Measurements from ENCODE around the gene PIF1.
"Not testable (repeated sequence)": the region's sequence is repeated elsewhere in the genome, so short reads cannot be mapped to it uniquely, and the experiment has no call there.

The PIF1 gene

GRCh38 chr15:64816452-64816851 is 9.0 kb downstream of the PIF1 start:
- Histone ChIP-seq H3K4me3 (no peak overlapping the region), H3K27ac (no peak overlapping the region)

GRCh38 chr15:64814965-64815364 is 10.5 kb downstream of the PIF1 start:
- H3K27ac ChIP-seq, H3K4me3 ChIP-seq: not testable (repeated sequence)

- not testable (repeated sequence) for H3K4me3 ChIP-seq, H3K27ac ChIP-seq
These were observed 11.2 kb downstream of the PIF1 start for GRCh38 chr15:64814283-64814682.

GRCh38 chr15:64813075-64813474 is 12.4 kb downstream of the PIF1 start:
- Histone ChIP-seq H3K4me3 (no peak overlapping the region), H3K27ac (no peak overlapping the region)

- Histone ChIP-seq H3K4me3 (no peak overlapping the region), H3K27ac (no peak overlapping the region)
These were observed 14.7 kb downstream of the PIF1 start for GRCh38 chr15:64810497-64811326.

GRCh38 chr15:64809649-64810496 is 15.6 kb downstream of the PIF1 start:
- Histone ChIP-seq H3K27ac (no peak overlapping the region), H3K4me3 (no peak overlapping the region)

GRCh38 chr15:64808785-64809453 is 16.5 kb downstream of the PIF1 start:
- Histone ChIP-seq H3K4me3 (no peak overlapping the region), H3K27ac (no peak overlapping the region)

GRCh38 chr15:64807751-64808222 is 17.7 kb downstream of the PIF1 start:
- Histone ChIP-seq H3K27ac (peak overlapping the region in 1 of 21 experiments; percentile 7), H3K4me3 (no peak overlapping the region)

GRCh38 chr15:64807051-64807749 is 18.2 kb downstream of the PIF1 start:
- peak overlapping the region in 1 of 21 experiments; percentile 7 for H3K27ac ChIP-seq
- H3K4me3 ChIP-seq = no peak overlapping the region

GRCh38 chr15:64806509-64806908 is 18.9 kb downstream of the PIF1 start:
- no peak overlapping the region for H3K27ac ChIP-seq

GRCh38 chr15:64804619-64805018 is 20.8 kb downstream of the PIF1 start:
- Histone ChIP-seq H3K27ac (no peak overlapping the region), H3K4me3 (no peak overlapping the region)

More at GRCh38 chr15:64806509-64806908, 18.9 kb downstream of the PIF1 start:
- H3K4me3 ChIP-seq = no peak overlapping the region

- no peak overlapping the region for H3K27ac ChIP-seq
These were observed 21.9 kb downstream of the PIF1 start for GRCh38 chr15:64803526-64803925.

GRCh38 chr15:64800476-64800875 is 25.0 kb downstream of the PIF1 start:
- no peak overlapping the region for H3K27ac ChIP-seq
- H3K4me3 ChIP-seq = no peak overlapping the region

More at GRCh38 chr15:64803526-64803925, 21.9 kb downstream of the PIF1 start:
- no peak overlapping the region for H3K4me3 ChIP-seq

GRCh38 chr15:64798905-64799304 is 26.5 kb downstream of the PIF1 start:
- not testable (repeated sequence) for H3K27ac ChIP-seq

GRCh38 chr15:64795921-64796320 is 29.5 kb downstream of the PIF1 start:
- not testable (repeated sequence) for H3K27ac ChIP-seq, H3K4me3 ChIP-seq

More at GRCh38 chr15:64798905-64799304, 26.5 kb downstream of the PIF1 start:
- H3K4me3 ChIP-seq = not testable (repeated sequence)

- H3K4me3 ChIP-seq, H3K27ac ChIP-seq: not testable (repeated sequence)
These were observed 30.1 kb downstream of the PIF1 start for GRCh38 chr15:64795299-64795698.

- Histone ChIP-seq H3K4me3 (no peak overlapping the region), H3K27ac (no peak overlapping the region)
These were observed 33.2 kb downstream of the PIF1 start for GRCh38 chr15:64792282-64792681.

GRCh38 chr15:64791401-64791800 is 34.0 kb downstream of the PIF1 start:
- Histone ChIP-seq H3K27ac (no peak overlapping the region), H3K4me3 (no peak overlapping the region)

GRCh38 chr15:64783796-64784195 is 41.7 kb downstream of the PIF1 start:
- H3K4me3 ChIP-seq = no peak overlapping the region

More at GRCh38 chr15:64783796-64784195, 41.7 kb downstream of the PIF1 start:
- H3K27ac ChIP-seq = no peak overlapping the region

All from skin epidermis (tissue), 12 donors.